ENCODE measurements around the gene GEMIN8.

Gene GEMIN8

GRCh38 chrX:14029425-14030173, at the start of gene GEMIN8:
Gene GEMIN8, minus strand, starts transcription at chrX:14029892. Its CDS starts 8,414 bp downstream, at chrX:14021478.
- DNase-seq: peak; percentile 76

GRCh38 chrX:14076639-14077038, 46.9 kb upstream of the GEMIN8 start:
- DNase-seq: no peak

- DNase-seq: no peak
These were observed 43.9 kb upstream of the GEMIN8 start for GRCh38 chrX:14073556-14073955.

- no peak for DNase-seq
These were observed 43.4 kb upstream of the GEMIN8 start for GRCh38 chrX:14073071-14073470.

DNA sequence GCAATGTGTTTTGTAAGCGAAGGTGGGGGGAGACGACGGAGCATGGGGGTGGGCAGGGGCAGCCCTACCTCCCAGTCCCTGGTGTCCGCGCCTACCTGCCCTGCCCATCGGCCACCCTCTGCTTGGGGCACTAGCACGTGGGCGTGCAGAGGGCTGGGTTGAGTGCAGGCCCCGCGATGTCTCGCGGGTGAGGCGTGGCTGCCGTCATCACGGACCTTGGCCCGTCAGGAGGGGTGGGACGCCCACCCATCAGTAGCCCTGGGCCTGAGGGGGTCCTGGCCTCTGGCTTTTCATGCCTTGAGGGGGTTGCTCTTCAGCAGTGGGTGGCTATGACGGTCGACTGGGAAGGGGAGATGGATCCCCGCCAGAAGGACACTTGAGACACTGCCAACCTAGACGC, 36.1 kb upstream of the GEMIN8 start:
- DNase-seq: no peak

- no peak for DNase-seq
These were observed 35.1 kb upstream of the GEMIN8 start for GRCh38 chrX:14064626-14065432.

- no peak for DNase-seq
These were observed 32.8 kb upstream of the GEMIN8 start for GRCh38 chrX:14062524-14062923.

- no peak for DNase-seq
These were observed 26.5 kb upstream of the GEMIN8 start for GRCh38 chrX:14056206-14056605.

DNA sequence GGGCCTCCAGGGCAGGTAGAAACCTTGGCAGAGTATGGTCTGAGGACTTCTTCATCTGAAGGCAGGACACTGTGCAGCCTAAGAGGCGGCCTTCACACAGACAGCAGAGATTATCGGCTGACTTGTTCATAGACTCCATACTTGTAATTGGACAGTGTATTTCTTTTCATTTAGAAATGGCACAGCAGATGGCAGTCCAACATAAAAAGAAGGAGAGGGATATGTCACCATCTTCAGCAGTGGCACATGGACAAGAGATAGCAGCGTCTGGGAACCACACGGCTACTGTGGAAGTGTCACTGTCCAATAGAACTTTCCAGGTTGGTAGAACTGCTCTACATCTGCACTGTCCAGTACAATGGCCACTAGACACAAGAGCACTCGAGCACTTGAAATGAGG, 21.7 kb upstream of the GEMIN8 start:
- no peak for DNase-seq

DNA sequence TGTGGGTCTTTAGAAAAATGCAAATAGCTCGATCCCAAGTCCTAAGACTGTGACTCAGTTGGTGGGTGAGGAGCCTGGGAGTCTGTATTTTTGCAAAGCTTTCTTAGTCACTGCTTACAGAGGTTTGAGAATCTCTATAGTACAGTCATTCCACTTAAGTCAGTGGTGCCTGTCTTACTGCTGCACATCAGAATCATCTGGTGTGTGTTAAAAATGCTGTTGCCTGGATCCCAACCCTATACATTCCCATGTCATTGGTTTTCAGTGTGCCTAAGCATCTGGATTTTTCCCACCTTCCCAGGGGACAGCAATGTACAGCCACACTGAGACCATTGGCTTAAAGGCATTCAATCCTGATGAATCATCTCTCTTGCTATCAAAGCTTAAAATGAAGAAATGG, 21.0 kb upstream of the GEMIN8 start:
- no peak for DNase-seq

DNA sequence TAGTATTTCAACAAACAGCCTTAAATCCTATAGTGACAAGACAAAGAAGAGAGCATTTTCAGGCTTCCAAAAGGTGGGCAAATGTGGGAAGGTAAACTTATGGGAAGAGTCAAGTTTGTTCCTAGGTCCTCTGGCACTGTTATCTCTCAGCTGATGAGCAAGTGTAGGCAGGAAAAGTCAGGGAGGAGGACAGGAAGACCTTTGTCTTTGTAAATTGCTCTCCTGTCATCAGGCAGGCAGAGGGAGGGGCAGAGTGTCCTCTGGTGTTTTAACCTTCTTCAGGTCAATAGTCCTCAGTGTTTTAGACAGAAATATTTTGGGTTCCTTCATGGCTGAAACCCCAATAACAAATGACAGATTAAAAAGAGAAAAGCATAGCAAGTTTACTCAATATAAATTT, 13.5 kb upstream of the GEMIN8 start:
- no peak for DNase-seq

GRCh38 chrX:14039344-14039743, 9.7 kb upstream of the GEMIN8 start:
- no peak for DNase-seq

- no peak for DNase-seq
These were observed 8.8 kb upstream of the GEMIN8 start for GRCh38 chrX:14038375-14039085.

GRCh38 chrX:14032406-14032805, 2.7 kb upstream of the GEMIN8 start:
- no peak for DNase-seq

DNA sequence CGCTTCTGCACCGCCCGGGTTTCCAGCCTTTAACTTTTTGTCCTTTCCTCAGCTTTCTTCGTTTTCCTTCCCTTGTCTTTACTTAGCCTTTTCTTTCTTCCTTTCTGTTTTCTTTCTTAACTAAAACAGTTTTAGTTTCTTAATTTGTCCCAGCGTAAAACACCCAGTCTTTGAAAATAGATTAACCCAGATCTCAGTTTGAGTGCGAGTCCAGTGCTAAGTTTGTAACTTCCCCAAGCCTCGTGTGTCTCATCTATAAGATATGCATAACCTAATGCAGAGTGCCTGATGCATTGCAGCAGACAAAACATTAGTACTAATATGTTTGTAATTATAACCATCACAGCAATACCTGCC, 460 bp upstream of the GEMIN8 start:
- no peak for DNase-seq

DNA sequence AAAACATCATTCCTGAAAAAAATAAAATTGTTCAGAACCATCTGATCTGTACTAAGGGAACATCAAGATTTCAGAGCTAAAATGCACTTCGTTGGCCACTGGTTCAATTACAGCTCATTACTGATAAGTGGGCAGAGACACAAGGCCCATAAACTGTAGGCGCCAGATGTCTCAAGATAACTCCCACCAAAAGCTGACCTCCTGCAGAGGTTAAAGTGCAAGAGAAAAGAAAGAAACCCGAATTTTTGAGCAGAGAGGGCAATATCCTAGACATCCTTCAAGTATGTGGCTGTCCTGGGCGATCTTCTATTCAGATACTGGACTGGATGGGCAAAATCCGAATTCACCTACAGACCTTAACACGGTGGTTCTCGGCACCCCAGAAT, 660 bp downstream of the GEMIN8 start:
- DNase-seq: no peak

DNA sequence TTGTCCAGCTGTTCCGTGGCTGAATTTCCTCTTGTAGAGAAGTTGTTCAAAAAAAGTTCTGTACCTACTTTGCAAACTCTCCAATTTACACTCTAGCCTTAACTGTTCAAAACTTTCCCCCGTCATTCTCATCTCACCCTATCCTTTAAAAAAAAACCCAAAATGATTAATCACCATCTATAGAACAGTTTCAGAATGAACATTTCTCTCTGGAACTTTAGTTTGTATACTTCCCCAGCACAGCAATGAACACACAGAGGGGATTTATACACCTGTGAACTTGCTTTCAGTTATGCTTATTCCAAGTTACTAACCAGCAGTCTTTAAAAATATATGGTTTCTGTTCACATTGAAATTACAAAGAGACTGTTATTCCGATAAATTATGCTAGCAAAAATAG, 1.2 kb downstream of the GEMIN8 start:
- DNase-seq: no peak

- no peak for DNase-seq
These were observed 2.1 kb downstream of the GEMIN8 start for GRCh38 chrX:14027511-14028019.

DNA sequence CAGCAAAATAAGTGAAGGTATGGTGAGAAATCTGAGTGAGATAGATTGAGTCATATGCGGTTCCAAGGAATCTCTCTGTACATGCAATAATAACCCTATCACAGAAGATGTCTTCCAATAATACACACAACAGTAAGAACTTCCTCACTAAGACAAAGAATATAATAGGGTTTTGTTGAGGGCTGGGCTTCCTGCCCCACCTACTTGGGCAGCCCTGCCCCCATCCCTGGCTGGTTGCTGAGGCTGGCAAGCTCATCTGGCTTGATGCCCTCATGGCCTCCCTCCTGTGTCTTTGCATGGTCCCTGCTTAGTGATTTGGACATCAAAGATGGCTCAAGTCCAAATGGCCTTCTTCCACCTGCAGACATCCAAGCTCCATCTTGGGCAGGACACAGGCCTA, 2.7 kb downstream of the GEMIN8 start:
- no peak for DNase-seq

DNA sequence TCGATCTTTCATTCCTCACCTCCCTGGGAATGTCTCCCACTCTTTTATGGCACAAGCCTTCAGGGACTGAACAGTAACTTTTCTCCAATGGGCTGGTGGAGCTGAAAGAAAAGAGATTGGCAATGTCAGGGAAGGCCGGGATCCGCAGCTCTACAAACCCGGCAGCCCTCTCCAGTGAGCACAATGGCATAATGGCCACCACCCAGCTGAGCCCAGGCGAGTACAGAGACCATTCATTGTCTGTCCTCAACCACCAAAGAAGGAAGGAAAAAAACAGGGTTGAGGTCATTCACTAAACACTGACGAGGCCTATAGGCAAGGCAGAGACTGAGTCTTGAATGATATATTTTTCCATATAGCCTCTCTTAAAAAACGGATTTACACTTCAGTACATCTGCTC, 3.6 kb downstream of the GEMIN8 start:
- DNase-seq: no peak

- no peak for DNase-seq
These were observed 7.7 kb downstream of the GEMIN8 start for GRCh38 chrX:14022019-14022418.

- DNase-seq: no peak
These were observed 12.3 kb downstream of the GEMIN8 start for GRCh38 chrX:14017399-14017798.

GRCh38 chrX:14015941-14016340, 13.8 kb downstream of the GEMIN8 start:
- DNase-seq: no peak

DNA sequence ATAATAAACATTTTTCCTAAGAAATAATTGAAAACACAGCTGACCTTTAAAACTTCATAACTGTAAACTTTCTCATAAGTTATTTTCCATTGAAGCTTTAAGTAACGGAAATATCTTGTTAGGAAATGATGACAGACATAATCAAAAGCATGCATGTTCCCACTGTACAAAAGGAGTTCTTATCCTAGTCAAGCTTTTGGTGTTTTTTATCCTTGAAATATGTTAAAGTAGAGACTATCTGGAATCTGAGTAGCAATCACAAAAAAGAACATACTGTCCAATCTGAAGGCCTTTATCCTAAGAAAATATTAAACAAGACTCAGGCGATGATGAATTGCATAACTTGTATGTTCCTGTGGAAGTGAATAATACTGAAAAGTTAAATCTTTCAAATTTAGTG, 14.4 kb downstream of the GEMIN8 start:
- no peak for DNase-seq
